Ascending aorta (tissue), 2 donors: Measurements from ENCODE around the gene IL33. TPM values are rescaled to one million over a fixed set of nuclear protein-coding genes. Genes with fewer than 3 reads are reported as not detected.

Source experiments
- DNase-seq, 2 donors: peaks; one replicate each; pipeline ENCODE4 v3.0.0-alpha.2; 2019; ENCODE audit warnings: low spot score in 2 of 2
- H3K27ac ChIP-seq, 2 donors: fragments of 200-600 bp; sonication (generic); one replicate each; pipeline ENCODE4 v1.5.1; 2016 to 2017; ENCODE audit warnings: mild to moderate bottlenecking in 1 of 2
- H3K27me3 ChIP-seq: fragments of 200-600 bp; sonication (generic); one replicate; pipeline ENCODE4 v1.5.1; 2017
- H3K36me3 ChIP-seq, 2 donors: fragments of 200-600 bp; sonication (generic); one replicate each; pipeline ENCODE4 v1.5.1; 2016
- H3K4me1 ChIP-seq, 2 donors: fragments of 200-600 bp; sonication (generic); one replicate each; pipeline ENCODE4 v1.5.1; 2016 to 2017; ENCODE audit warnings: mild to moderate bottlenecking in 1 of 2
- H3K4me3 ChIP-seq, 2 donors: fragments of 200-600 bp; sonication (generic); one replicate each; pipeline ENCODE4 v1.5.1; 2016 to 2017; ENCODE audit warnings: mild to moderate bottlenecking in 1 of 2
- H3K9me3 ChIP-seq, 2 donors: fragments of 200-600 bp; sonication (generic); one replicate each; pipeline ENCODE4 v1.5.1; 2016
- intact Hi-C: fragments of 100-400 bp; cut with DNase I; formaldehyde crosslinking; loops from one replicate; pipeline ENCODE4 v1.15.1; 2023
- total RNA-seq: library from RNA; depleted of rRNA; stranded (reverse); fragments of >200 nt; gene quantifications from one replicate; pipeline ENCODE4 v1.1.0, GENCODE V29; 2016
- TF ChIP-seq, protein P1 (sequence below), 3 experiments: fragments of 200-600 bp in 2 of 3; fragments of 450-650 bp in 1 of 3; sonication (generic) in 2 of 3; IDR thresholded peaks; one replicate each; pipeline ENCODE4 v1.5.1; 2016 to 2019; ENCODE audit warnings: antibody characterized with exemption in 3 of 3, mild to moderate bottlenecking in 1 of 3, moderate library complexity in 1 of 3

IL33 gene
- total RNA-seq, 1 donor from 2014 or later, result 38.0 TPM

GRCh38 chr9:6216951-6217350 is 1.3 kb downstream of the IL33 start:
- H3K4me1 ChIP-seq, result peaks cover 0 to 21% of the 10 kb centered on the region in 2 donors
- intact Hi-C loops, result loop anchor here (2.0 to 10.0 kb wide), 4 partner anchors 56 to 540 kb away; partner anchors contain the start of genes KDM4C and UHRF2

DNA sequence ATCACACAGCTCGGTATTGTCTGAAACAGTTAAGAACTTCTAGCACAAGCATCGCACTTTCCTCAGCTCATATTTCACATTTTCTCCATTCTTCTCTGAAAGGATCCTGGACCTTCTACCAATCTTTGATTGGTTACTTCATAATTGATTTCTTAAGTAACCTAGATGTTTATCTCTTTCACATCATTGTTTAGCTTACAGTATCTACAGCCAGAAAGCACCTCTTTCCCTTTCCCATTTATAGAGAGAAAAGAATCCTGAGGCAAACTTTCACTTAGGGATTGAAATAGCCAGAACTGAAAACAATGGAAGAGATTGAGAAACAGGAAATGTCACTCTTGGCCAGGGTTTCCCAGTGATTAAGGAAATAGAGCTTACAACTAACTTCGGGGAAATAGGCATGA is 2.5 kb downstream of the IL33 start:
- intact Hi-C loops, result loop anchor here (5.0 to 10.0 kb wide), 3 partner anchors 197 to 539 kb away; partner anchors contain the start of genes KDM4C and UHRF2
- TF ChIP-seq, protein P1, sequence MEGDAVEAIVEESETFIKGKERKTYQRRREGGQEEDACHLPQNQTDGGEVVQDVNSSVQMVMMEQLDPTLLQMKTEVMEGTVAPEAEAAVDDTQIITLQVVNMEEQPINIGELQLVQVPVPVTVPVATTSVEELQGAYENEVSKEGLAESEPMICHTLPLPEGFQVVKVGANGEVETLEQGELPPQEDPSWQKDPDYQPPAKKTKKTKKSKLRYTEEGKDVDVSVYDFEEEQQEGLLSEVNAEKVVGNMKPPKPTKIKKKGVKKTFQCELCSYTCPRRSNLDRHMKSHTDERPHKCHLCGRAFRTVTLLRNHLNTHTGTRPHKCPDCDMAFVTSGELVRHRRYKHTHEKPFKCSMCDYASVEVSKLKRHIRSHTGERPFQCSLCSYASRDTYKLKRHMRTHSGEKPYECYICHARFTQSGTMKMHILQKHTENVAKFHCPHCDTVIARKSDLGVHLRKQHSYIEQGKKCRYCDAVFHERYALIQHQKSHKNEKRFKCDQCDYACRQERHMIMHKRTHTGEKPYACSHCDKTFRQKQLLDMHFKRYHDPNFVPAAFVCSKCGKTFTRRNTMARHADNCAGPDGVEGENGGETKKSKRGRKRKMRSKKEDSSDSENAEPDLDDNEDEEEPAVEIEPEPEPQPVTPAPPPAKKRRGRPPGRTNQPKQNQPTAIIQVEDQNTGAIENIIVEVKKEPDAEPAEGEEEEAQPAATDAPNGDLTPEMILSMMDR (IDR thresholded peaks at IDR 0.05), result no peak
- peak overlapping the region; percentile 37 to 53 for H3K4me3 ChIP-seq
- H3K27ac ChIP-seq, result peak overlapping the region; percentile 77 to 86
- H3K4me1 ChIP-seq, result peaks cover 0 to 25% of the 10 kb centered on the region in 2 donors
- H3K9me3 ChIP-seq, result no peaks in the 10 kb centered on the region
- H3K36me3 ChIP-seq, result no peaks in the 10 kb centered on the region
- H3K27me3 ChIP-seq, result no peaks in the 10 kb centered on the region
- no peak for DNase-seq

More at GRCh38 chr9:6216951-6217350, 1.3 kb downstream of the IL33 start:
- TF ChIP-seq, protein P1 (IDR thresholded peaks at IDR 0.05), result no peak
- no peaks in the 10 kb centered on the region for H3K9me3 ChIP-seq
- DNase-seq, result no peak
- peak overlapping the region; percentile 44 to 53 for H3K4me3 ChIP-seq
- no peaks in the 10 kb centered on the region for H3K36me3 ChIP-seq
- no peaks in the 10 kb centered on the region for H3K27me3 ChIP-seq
- peak overlapping the region; percentile 77 to 86 for H3K27ac ChIP-seq

- H3K4me1 ChIP-seq, result peaks cover 3 to 25% of the 10 kb centered on the region in 2 donors
- no peaks in the 10 kb centered on the region for H3K36me3 ChIP-seq
- DNase-seq, result no peak
- H3K9me3 ChIP-seq, result no peaks in the 10 kb centered on the region
- H3K4me3 ChIP-seq, result no peak overlapping the region
- intact Hi-C loops, result loop anchor here (5.0 to 10.0 kb wide), 3 partner anchors 196 to 538 kb away; partner anchors contain the start of genes KDM4C and UHRF2
- H3K27ac ChIP-seq, result peak overlapping the region; percentile 77 to 86
- H3K27me3 ChIP-seq, result no peaks in the 10 kb centered on the region
- TF ChIP-seq, protein P1 (IDR thresholded peaks at IDR 0.05), result no peak
Observed at GRCh38 chr9:6219040-6219439, 3.4 kb downstream of the IL33 start.

DNA sequence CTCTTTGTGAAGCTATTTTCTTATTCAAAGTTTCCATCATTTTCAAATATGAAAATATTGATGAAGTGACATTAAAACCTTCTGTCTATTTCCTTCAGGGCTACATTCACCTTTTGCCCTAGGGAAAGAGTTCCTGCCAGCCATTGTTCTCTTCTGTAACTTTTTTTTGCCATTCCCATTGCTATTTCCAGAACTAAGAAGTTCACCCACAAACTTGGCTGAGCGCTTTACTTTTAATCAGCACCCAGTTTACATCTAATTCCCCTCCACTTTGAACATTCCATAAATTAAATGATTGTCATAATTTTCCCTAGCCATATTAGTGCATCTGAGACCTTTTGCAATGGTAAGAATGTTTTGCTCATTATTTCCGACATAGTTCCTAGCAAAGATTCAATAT is 4.4 kb downstream of the IL33 start:
- Histone ChIP-seq H3K4me3 (no peak overlapping the region), H3K4me1 (peaks cover 3 to 22% of the 10 kb centered on the region in 2 donors), H3K9me3 (no peaks in the 10 kb centered on the region), H3K27ac (peak overlapping the region; percentile 77 to 86), H3K27me3 (no peaks in the 10 kb centered on the region), H3K36me3 (no peaks in the 10 kb centered on the region)
- DNase-seq, result no peak
- TF ChIP-seq, protein P1 (IDR thresholded peaks at IDR 0.05), result no peak
- intact Hi-C loops, result loop anchor here (5.0 to 10.0 kb wide), 5 partner anchors 195 to 1925 kb away; partner anchors contain the start of genes KDM4C and UHRF2

GRCh38 chr9:6224393-6225154 is 9.0 kb downstream of the IL33 start:
- DNase-seq, result no peak
- intact Hi-C loops, result loop anchor here (10.0 kb wide), 2 partner anchors 460 to 1930 kb away; no protein-coding TSS in a partner anchor
- Histone ChIP-seq H3K4me3 (no peak overlapping the region), H3K27me3 (no peaks in the 10 kb centered on the region), H3K4me1 (peaks cover 3 to 39% of the 10 kb centered on the region in 2 donors), H3K36me3 (no peaks in the 10 kb centered on the region), H3K9me3 (no peaks in the 10 kb centered on the region), H3K27ac (peak overlapping the region; percentile 58 to 67)
- TF ChIP-seq, protein P1 (IDR thresholded peaks at IDR 0.05), result no peak
